ENCODE results near the gene OTOGL. TPM values are rescaled to one million over a fixed set of nuclear protein-coding genes. Genes with fewer than 3 reads are reported as not detected.

Gene OTOGL
- total and polyA plus RNA-seq, 4 donors = 0.09 to 0.71 (median 0.21) TPM

GRCh38 chr12:80420075-80420474 lies 320.7 kb downstream of the OTOGL start:
- H3K27me3 ChIP-seq (ENCODE audit: control insufficient read depth in 3 of 3, insufficient read depth in 3 of 3, low read length in 2 of 3) = no peaks in the 10 kb centered on the region
- H3K36me3 ChIP-seq (ENCODE audit: control insufficient read depth in 4 of 4, insufficient read depth in 4 of 4, low read length in 4 of 4) = no peaks in the 10 kb centered on the region
- peaks cover 0 to 11% (median 0%) of the 10 kb centered on the region in 5 donors for H3K4me1 ChIP-seq (ENCODE audit: control insufficient read depth in 5 of 5, insufficient read depth in 5 of 5, low read length in 5 of 5)
- ATAC-seq (ENCODE audit: insufficient read depth, low FRiP score) = no peak
- TF ChIP-seq CTCF (IDR thresholded peaks at IDR 0.05; ENCODE audit: control extremely low read depth, extremely low read depth) = no peak
- no peaks in the 10 kb centered on the region for H3K9me3 ChIP-seq (ENCODE audit: control insufficient read depth in 4 of 4, insufficient read depth in 3 of 4, low read length in 3 of 4)
- H3K9ac ChIP-seq (ENCODE audit: insufficient read depth in 1 of 2, low read length in 2 of 2) = no peak overlapping the region
- H3K27ac ChIP-seq (ENCODE audit: low read depth in 1 of 2, low read length in 1 of 2) = no peak overlapping the region
- no peak overlapping the region for H3K4me3 ChIP-seq
- no peak for DNase-seq

- H3K4me3 ChIP-seq = no peak overlapping the region
- no peaks in the 10 kb centered on the region for H3K27me3 ChIP-seq (ENCODE audit: control insufficient read depth in 3 of 3, insufficient read depth in 3 of 3, low read length in 2 of 3)
- H3K36me3 ChIP-seq (ENCODE audit: control insufficient read depth in 4 of 4, insufficient read depth in 4 of 4, low read length in 4 of 4) = no peaks in the 10 kb centered on the region
- WGBS, 2 donors = 19 to 53% methylated on average over 2 of the region's 2 CpGs
- ATAC-seq (ENCODE audit: insufficient read depth, low FRiP score) (no peak), DNase-seq (peak in 2 of 3 donors; percentile 39 to 46)
- no peak for TF ChIP-seq CTCF (IDR thresholded peaks at IDR 0.05; ENCODE audit: control extremely low read depth, extremely low read depth)
- no peaks in the 10 kb centered on the region for H3K9me3 ChIP-seq (ENCODE audit: control insufficient read depth in 4 of 4, insufficient read depth in 3 of 4, low read length in 3 of 4)
- H3K9ac ChIP-seq (ENCODE audit: insufficient read depth in 1 of 2, low read length in 2 of 2) = no peak overlapping the region
- H3K27ac ChIP-seq (ENCODE audit: low read depth in 1 of 2, low read length in 1 of 2) = no peak overlapping the region
- H3K4me1 ChIP-seq (ENCODE audit: control insufficient read depth in 5 of 5, insufficient read depth in 5 of 5, low read length in 5 of 5) = peaks cover 0 to 11% (median 0%) of the 10 kb centered on the region in 5 donors
These were observed 323.2 kb downstream of the OTOGL start for GRCh38 chr12:80422550-80422949.

Small RNAs within 50 kb of the gene (small RNA-seq; reads per million reads assigned to genes)
- not detected for gene RN7SKP261 (ENCODE audit: low replicate concordance)
- not detected for gene RNU7-106P (ENCODE audit: low replicate concordance)

Other genes starting within 250 kb of the OTOGL start
- gene PPP1R12A, start 164.4 kb upstream of the OTOGL start, total RNA-seq = 100 to 1,000 TPM in 1 of 2 donors, 10 to 100 TPM in 1; 52.5 to 250 TPM
- gene PPP1R12A, start 164.4 kb upstream of the OTOGL start, polyA plus RNA-seq = 10 to 100 TPM; 13.2 to 24.0 TPM